ENCODE results near the gene MAPKAPK2.
A peak's percentile ranks its signal among the peaks of the same experiment; 100 is the strongest.

Gene MAPKAPK2

GRCh38 chr1:206723805-206724472, 39.2 kb downstream of the MAPKAPK2 start:
- no peak for DNase-seq

GRCh38 chr1:206725109-206725963, 40.6 kb downstream of the MAPKAPK2 start:
- DNase-seq: peak; percentile 72 to 81 (median 77)

- DNase-seq: no peak
These were observed 43.4 kb downstream of the MAPKAPK2 start for GRCh38 chr1:206727981-206728696.

GRCh38 chr1:206728697-206728987, 43.9 kb downstream of the MAPKAPK2 start:
- no peak for DNase-seq

- DNase-seq: no peak
These were observed 44.3 kb downstream of the MAPKAPK2 start for GRCh38 chr1:206729050-206729449.

GRCh38 chr1:206729507-206729906, 44.8 kb downstream of the MAPKAPK2 start:
- no peak for DNase-seq

GRCh38 chr1:206732508-206732907, 47.8 kb downstream of the MAPKAPK2 start:
- no peak for DNase-seq

GRCh38 chr1:206732992-206733391, 48.3 kb downstream of the MAPKAPK2 start:
- peak in 2 of 3 donors; percentile 73 to 74 for DNase-seq

GRCh38 chr1:206734499-206735142, 49.9 kb downstream of the MAPKAPK2 start:
- DNase-seq: peak; percentile 72 to 81 (median 73)

- no peak for DNase-seq
These were observed 50.9 kb downstream of the MAPKAPK2 start for GRCh38 chr1:206735553-206736031.

- DNase-seq: no peak
These were observed 52.4 kb downstream of the MAPKAPK2 start for GRCh38 chr1:206736878-206737728.

GRCh38 chr1:206737729-206738201, 53.1 kb downstream of the MAPKAPK2 start:
- DNase-seq: no peak

GRCh38 chr1:206738370-206739366, 54.0 kb downstream of the MAPKAPK2 start:
- no peak for DNase-seq

GRCh38 chr1:206739411-206740076, 54.8 kb downstream of the MAPKAPK2 start:
- DNase-seq: peak; percentile 78 to 91 (median 83)

GRCh38 chr1:206741142-206741701, 56.5 kb downstream of the MAPKAPK2 start:
- DNase-seq: no peak

GRCh38 chr1:206742719-206743383, 58.1 kb downstream of the MAPKAPK2 start:
- DNase-seq: no peak

- peak; percentile 55 to 67 (median 60) for DNase-seq
These were observed 60.0 kb downstream of the MAPKAPK2 start for GRCh38 chr1:206744683-206745082.

- no peak for DNase-seq
These were observed 60.6 kb downstream of the MAPKAPK2 start for GRCh38 chr1:206745301-206745700.

All from suppressor macrophage treated with lipopolysaccharide for 1 hour (primary cell).